CD4-positive, alpha-beta T cell treated with Interleukin-21 for 1 hour (primary cell): ENCODE data around the gene AGAP1.
"Not testable (repeated sequence)": the region's sequence is repeated elsewhere in the genome, so short reads cannot be mapped to it uniquely, and the experiment has no call there.

Experiments used
- DNase-seq: peaks from one replicate; pipeline ENCODE4 v3.0.0-alpha.2; 2020

The AGAP1 gene

GRCh38 chr2:235596272-235596671 is 102.4 kb downstream of the AGAP1 start:
- no peak for DNase-seq

DNA sequence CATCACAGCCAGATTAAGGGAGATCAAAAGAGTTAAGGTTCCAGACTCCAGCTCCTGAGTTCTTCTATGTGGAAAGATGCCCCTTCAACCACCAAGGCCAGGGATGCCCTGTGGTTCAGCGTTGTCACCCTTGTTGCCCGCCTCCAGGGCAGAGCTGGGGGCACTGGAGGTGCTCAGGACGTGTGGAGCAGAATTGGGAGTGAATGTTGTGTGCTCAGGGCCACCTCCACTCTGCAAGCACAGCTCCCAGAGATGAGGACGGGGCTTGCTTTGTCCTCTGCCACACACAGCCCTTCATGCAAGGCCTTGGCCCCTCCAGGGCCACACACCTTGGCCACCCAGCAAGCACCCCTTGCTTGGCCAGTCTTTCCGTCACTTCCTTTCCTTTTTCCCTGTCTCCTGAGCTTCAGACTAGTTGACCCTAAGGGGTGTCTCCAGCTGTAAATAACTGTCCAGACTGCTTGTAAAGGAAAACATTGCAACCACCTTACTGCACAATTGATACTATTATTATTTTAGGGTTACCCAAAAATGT is 103.3 kb downstream of the AGAP1 start:
- DNase-seq = no peak

DNA sequence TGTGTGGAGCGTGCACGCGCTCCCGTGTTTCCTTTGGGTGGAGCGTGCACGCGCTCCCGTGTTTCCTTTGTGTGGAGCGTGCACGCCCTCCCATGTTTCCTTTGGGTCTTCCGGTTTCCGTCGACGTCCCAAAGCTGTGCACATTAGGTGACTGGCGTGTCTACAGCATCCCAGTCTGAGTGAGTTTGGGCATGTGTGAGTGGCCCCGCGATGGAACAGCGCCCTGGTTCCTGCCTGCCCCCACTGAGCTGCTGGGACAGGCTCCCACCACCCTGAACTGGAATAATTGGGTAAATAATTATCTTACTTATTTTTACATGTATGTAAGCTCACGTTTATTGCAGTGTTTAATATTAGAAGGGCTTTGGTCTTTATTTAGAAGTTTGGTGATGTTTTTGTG is 104.2 kb downstream of the AGAP1 start:
- no peak for DNase-seq

- DNase-seq = no peak
Measured at GRCh38 chr2:235598532-235599531, 105.0 kb downstream of the AGAP1 start.

DNA sequence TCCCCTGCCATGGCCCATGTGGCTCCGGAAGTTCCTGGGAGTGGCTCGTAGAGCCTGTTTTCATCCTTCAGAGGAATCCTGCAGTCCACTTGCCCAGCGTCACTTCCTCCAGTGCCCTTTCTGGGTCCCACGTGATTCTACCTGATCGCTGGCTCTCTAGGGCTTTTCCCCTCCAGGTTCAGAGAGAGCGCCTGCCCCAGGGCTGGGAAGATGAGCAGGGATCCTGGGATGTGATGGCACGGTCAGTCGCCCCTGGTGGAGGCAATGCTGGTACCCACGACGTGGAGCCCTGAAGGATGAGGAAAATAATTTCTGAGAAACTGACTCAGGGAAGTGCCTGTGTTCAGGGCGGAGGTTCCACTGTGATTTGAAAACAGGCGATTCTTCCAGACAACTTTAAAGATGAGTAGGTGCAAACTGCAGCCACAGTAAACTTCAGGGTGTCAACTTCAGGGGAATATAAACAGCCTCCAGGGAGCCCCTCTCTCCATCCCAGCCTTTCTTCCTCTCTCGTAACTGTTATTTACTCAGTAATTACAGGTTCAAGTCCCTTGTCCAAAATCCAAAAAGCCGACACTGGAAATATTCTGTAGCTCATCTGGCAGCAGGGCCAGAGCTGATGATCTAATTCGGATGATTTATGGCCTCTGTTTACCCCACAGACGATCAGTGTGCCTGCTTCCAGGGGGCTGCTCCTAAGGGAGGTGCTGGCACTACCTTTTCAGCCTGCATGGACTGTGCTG is 105.9 kb downstream of the AGAP1 start:
- no peak for DNase-seq

GRCh38 chr2:235600406-235600805 is 106.6 kb downstream of the AGAP1 start:
- DNase-seq = no peak

DNA sequence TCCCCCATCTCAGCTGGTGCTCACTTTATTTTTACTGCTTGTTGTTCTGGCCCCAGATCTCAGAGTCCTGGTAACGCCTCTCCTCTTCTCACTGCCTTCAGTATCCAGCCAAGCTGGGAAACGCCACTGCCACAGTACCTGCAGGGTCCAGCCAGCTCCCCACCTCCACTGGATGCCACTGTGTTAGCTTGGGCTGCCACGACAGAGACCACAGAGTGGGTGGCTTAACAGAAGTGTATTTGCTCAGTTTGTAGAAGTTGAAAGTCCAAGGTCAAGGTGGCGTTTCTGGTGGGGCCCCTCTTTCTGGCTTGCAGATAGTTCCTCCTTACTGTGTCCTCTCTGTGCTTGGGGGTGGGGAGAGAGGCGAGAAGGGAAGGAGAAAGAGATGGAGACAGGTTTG is 107.1 kb downstream of the AGAP1 start:
- no peak for DNase-seq

GRCh38 chr2:235601960-235602704 is 108.3 kb downstream of the AGAP1 start:
- DNase-seq = no peak

GRCh38 chr2:235602971-235603370 is 109.1 kb downstream of the AGAP1 start:
- not testable (repeated sequence) for DNase-seq

DNA sequence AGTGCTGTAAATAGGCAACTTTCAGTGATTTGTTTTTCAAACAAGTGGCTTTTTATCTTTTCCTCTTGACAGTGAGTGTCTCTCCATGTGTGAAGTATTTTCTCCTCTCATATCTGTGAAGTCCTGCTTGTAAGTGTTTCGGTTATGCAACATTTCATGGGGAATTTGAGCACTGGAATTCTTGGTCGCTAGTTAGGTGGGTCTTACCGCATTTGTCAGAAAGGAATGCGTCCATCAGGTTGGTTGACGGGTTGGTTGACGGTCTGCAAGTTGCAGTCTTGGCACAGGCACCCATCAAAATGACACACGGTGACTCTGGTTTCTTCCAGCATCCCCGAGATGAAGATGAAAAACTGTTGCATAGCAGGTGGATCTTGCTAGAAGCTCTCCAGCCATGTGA is 109.8 kb downstream of the AGAP1 start:
- DNase-seq = no peak

DNA sequence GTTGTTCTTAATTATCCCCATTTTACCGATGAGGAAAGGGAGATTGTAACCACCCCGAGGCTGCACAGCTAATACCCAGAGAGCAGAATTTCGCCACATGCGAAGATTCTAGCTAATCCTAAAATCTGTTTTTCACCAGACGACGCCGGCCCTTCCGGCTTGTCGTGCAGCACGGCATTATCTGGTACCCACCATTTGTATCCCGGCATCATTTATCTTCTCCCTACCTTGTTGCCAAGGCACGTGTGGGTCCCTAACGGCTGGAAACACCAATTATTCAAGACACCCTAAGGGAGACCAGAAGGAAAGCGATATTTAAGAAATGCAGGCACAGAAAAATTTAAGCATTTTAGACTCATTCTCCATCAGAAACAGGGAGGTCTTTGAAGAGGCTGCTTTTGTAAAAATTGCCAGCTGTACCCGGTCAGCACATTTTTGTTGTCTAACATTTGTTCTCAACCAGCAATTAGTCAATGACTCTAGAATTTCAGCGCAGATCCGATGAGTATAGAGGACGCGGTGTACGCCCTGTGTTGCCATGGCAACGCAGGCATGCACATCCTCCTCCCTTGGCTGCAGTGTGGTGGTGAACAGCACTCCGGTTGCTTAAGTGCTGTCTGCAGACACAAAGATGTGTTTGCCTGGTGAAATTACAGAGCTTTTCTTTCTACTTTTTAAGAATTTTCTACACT is 111.6 kb downstream of the AGAP1 start:
- DNase-seq = no peak

DNA sequence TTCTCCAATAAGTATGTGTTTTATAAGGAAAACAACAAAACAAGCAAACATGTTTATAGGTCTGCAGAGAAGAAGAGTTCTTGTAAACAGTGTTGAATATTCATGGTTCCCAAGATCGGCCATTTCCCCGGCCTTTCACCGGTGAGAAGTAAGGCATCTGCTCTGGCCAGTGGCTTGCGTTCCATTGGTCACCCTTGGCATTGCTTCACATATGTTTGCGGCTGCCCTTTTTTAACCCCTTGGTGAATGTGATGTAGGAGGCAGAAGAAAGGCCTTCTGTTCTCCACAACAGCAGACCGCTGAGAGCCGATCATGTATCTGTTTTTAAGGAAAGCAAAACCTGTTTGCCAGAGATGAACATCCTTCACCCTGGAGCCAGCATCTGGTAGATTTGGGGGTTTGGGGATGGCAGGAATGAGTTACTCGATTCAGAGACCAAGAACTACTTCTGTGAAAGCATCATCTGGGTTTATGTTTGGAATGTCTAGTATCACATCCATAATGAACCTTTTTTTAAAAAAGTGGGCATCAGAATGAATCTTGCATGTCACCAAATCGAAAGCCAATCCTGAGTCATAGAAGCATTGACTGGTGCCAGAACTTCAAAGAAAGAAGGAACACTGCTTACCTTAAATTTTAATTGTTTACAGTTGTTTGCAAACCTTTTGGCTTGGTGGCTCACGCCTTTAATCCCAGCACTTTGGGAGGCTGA is 112.3 kb downstream of the AGAP1 start:
- no peak for DNase-seq

DNA sequence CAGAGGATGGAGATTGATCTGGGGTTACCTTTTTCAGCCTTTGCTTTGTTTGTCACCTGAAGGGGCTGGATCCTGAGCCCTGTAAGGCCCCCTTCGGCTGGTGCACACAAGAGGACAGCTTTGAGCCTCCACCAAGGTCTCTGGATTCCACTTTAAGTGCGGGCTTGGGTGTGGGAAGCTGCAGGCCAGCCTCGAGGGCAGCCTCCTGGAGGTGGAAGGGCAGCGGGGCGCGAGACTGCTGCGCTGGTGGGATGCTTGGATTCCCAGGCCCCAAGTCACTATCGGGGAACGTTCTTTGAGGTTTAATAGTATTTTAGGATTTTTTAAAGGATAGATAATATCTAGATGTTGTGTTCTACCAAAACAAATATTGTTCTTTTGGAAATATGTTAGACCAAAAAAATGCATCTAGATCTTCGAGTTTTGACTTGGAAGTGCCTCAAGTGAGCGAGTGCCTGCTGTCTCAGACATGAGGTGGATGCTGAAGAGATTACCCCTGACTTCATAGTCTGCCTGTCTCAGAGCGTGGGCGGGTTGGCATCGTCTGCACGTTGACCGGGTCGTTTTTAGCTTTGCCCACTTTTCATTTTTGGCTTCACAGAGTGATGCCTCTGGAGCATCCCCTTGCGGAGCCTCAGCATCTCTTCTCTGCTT is 113.8 kb downstream of the AGAP1 start:
- DNase-seq = no peak

DNA sequence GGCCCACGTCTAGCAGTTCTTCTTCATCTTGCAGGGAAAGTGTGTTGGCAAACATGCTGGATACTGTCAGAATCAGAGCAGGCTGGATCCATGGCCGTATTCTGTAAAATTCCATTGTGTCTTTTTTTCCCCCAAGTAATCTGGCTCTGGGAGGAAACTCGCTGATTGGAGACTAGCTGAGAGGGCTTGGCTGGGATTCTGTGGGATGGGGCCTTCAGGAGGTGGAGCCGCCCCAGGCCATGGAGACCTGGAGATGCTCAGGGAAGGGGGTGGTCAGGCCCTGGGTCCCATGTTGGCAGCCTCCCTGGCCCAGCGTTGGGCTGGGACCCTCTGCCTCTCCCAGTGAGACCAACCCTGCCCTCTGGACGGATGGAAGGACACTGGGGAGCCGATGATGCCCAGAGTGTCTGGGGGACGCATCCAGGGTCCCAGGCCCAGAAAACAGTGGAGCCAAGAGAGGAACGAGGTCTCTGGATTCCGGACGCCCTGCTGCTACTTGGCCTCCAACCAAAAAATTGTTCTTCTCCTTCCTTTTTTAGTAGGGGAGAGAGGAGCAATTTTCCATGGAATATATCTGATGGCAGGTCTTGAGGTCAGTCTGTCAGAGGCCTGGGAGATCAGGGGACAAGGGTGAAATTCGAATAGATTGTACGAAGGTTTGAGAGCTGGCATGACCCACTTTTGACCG is 114.5 kb downstream of the AGAP1 start:
- no peak for DNase-seq

DNA sequence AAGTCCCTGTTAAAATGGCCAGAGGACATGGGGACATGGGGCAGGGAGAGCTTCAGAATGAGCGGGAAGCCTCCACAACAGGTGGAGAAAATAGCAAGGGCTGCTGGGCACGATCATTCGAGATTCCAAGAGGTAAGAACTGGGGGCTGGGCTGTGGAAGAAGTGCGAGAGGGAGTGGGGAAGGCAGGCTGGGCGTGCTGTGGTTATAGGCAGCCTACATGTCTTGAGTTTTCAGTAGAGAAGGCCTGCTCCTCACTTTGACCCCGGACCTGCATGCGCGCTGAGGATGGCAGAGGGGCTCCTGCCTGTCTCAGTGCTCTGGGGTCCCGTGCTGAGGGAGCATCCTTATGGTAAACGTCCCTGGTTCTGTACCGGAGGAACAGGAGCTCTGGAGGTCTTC is 115.5 kb downstream of the AGAP1 start:
- DNase-seq = no peak

DNA sequence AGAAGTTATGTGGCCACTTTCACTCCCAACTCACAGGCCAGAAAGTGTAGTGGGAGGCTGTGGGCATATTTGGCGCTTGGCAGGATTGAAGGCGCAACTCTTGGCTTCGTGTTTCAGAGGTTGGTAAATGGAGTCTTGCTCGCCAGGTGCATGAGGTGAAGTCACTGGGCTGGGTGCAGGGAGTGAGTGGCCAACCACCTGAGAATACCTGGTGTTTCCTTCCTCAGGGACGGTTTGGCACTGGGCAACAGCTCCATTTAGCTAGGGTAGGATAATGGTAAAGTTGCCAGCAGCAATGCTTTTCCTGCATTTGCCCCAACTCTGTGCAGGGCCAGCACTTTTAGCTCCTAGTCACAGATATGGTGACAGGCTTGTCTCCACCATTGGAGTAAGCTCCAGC is 115.9 kb downstream of the AGAP1 start:
- no peak for DNase-seq

DNA sequence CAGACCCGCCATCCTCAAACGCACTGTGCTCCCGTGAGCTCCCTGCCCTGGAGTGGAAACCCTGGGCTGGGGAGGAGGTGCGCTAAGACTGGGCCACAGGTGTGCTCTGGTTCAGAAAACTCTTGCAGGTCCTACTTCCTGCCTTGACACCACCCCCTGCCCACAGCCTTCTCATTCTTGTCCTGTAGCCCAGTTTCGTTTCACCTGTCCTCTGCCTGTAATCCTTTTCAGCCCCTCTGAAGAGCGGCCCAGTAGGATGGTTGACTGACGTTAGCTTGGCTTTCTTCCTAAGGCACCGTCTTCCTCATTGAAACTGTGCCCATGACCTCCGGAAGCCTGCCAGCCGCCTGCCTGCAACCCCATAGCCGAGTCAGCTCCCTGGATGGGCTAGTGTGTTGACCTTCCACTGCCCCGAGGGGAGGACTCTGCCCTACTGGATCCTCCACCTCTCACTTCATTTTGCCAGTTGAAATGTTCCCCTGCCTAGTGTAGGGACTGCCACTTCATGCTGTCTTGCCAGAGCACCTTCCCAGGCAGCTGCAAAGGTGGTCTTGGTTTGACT is 116.9 kb downstream of the AGAP1 start:
- DNase-seq = no peak

DNA sequence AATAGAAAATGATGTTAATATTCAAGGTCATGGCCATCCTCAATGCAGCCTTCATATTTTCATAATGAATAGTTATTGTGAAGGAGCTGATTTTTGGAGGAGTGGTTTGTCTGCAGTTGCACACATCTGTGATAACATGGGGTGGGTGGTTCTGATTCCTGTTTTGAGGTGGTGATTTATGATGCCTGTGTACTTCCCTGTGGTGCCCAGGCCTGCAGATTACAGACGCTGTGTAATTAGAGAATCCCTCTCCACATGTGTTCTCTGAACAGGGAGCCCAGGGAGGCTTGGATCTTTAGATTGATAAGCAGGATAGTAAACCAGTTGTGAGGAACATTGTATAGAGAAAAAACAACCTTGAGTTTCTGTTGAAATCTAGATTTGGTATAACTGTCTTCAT is 117.5 kb downstream of the AGAP1 start:
- no peak for DNase-seq

DNA sequence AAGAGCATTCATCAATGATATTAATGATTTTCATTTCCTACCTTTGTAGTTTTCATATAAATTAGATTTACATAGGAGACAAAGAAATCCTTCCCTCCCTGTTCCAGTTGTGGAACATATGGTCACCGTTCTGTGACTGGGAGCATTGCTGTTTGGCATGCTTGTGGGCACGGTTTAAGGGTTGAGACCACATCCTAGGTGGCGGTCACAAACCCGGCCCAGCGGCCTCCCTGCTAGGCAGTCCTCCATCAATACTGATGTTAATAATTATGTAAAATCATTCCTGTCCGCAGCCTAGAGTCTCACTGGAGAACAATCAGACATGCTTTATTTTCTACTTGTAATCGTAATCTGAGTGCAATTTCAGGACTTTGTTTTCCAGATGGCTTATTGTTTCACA is 117.9 kb downstream of the AGAP1 start:
- DNase-seq = no peak
